Measurements from ENCODE around the gene OR10A6. TPM values are rescaled to one million over a fixed set of nuclear protein-coding genes. Genes with fewer than 3 reads are reported as not detected.

OR10A6 gene
- total and polyA plus RNA-seq, 2 of the 4 experiments (the other 2 are of a cell fraction), result 0.19 TPM; not detected in 1

GRCh38 chr11:7906481-7906880 lies 24.6 kb downstream of the OR10A6 start:
- no peak overlapping the region; the same call in 1 of the 2 replicates for H3K9ac ChIP-seq (ENCODE audit: low read depth, low read length)
- peak overlapping the region; percentile 62 for H4K91ac ChIP-seq (ENCODE audit: insufficient read depth, low read depth, low read length)
- H2BK15ac ChIP-seq (ENCODE audit: low read depth, low read length), result peak overlapping the region; percentile 62; the same call in 2 of the 3 replicates
- intact Hi-C loops (cut with micrococcal nuclease), result no loop called here
- no TSS peak for BruUV-seq (replicated peaks)
- TF ChIP-seq CEBPB (IDR thresholded peaks at IDR 0.05; ENCODE audit: low read depth, low read length) (no peak), NFE2L2 (IDR thresholded peaks at IDR 0.05; ENCODE audit: low read depth, low read length) (no peak), RAD21 (IDR thresholded peaks at IDR 0.05; ENCODE audit: low read length) (no peak), CTCF (conservative IDR thresholded peaks at IDR 0.05; ENCODE audit: low read depth, low read length) (no peak), RCOR1 (IDR thresholded peaks at IDR 0.05; ENCODE audit: insufficient replicate concordance, low read length) (no peak), CHD1 (IDR thresholded peaks at IDR 0.05; ENCODE audit: low read depth, low read length) (no peak), BHLHE40 (IDR thresholded peaks at IDR 0.05; ENCODE audit: low read depth, low read length) (no peak), MXI1 (IDR thresholded peaks at IDR 0.05; ENCODE audit: borderline replicate concordance, low read depth, low read length) (no peak)
- peak overlapping the region; percentile 80 to 85; a peak in 3 of 4 replicates for H4K8ac ChIP-seq (ENCODE audit: low read depth in 2 of 2, low read length in 2 of 2)
- no peak overlapping the region for H3K4me3 ChIP-seq (ENCODE audit: insufficient read depth, low read depth, low read length)
- peak overlapping the region; percentile 31 for H2AK9ac ChIP-seq (replicated peaks; ENCODE audit: low read depth, low read length, poor library complexity)
- peak overlapping the region; percentile 35 for H3K27ac ChIP-seq (ENCODE audit: insufficient read depth, low read length)
- no peak overlapping the region for H2AFZ ChIP-seq (replicated peaks; ENCODE audit: low read length, poor library complexity)
- H3K9me1 ChIP-seq (ENCODE audit: insufficient read depth, low read length), result peaks cover 5% of the 10 kb centered on the region; the same call in 1 of the 2 replicates
- peaks cover 0 to 3% of the 10 kb centered on the region in 2 experiments; a peak in 1 of 4 replicates for H3K79me1 ChIP-seq (ENCODE audit: low read depth in 1 of 2, low read length in 2 of 2)
- no peaks in the 10 kb centered on the region for H3K36me3 ChIP-seq (ENCODE audit: control insufficient read depth, insufficient read depth, low read length)
- ATAC-seq (ENCODE audit: low read depth) (no peak), DNase-seq (no peak)
- H2BK20ac ChIP-seq (ENCODE audit: low read depth, low read length), result peak overlapping the region; percentile 69
- dilution Hi-C loops (cut with HindIII; ENCODE audit: low sequenced_read_pairs, unreplicated experiment), result no loop called here
- H3K23ac ChIP-seq (ENCODE audit: low read depth, low read length), result no peak overlapping the region
- H3K4me2 ChIP-seq (ENCODE audit: low read depth, low read length), result no peak overlapping the region
- H4K5ac ChIP-seq (ENCODE audit: low read depth, low read length), result peak overlapping the region; percentile 91
- H3K4ac ChIP-seq (ENCODE audit: low read depth, low read length), result peak overlapping the region; percentile 71; the same call in 1 of the 2 replicates
- H3K56ac ChIP-seq (ENCODE audit: extremely low read depth, insufficient read depth, low read length), result no peak overlapping the region
- ChIA-PET CTCF (interaction anchor here (0.6 to 5.4 kb wide), 5 partner anchors 15 to 193 kb away, joined by 3 to 79 read pairs (median 14); partner anchors contain the start of gene EIF3F), POLR2A (ENCODE audit: unreplicated experiment) (interaction anchor here (0.9 to 2.7 kb wide), 2 partner anchors 78 to 81 kb away, joined by 4 to 9 read pairs; partner anchors contain the start of gene EIF3F)
- H3K14ac ChIP-seq (replicated peaks; ENCODE audit: low read depth, low read length), result peak overlapping the region; percentile 70; the same call in 1 of the 2 replicates
- no CpG with 5 or more reads among the region's 4 CpGs for WGBS, 2 experiments (ENCODE audit: extremely low coverage in 2 of 2, insufficient read length in 1 of 2)
- H3K27me3 ChIP-seq (ENCODE audit: control insufficient read depth, insufficient read depth, low read length), result no peaks in the 10 kb centered on the region
- peak overlapping the region; percentile 94; the same call in 1 of the 2 replicates for H2BK120ac ChIP-seq (ENCODE audit: low read depth, low read length)
- H2AK5ac ChIP-seq (ENCODE audit: low read depth, low read length), result peak overlapping the region; percentile 34; the same call in 1 of the 2 replicates
- peak overlapping the region; percentile 90 for H3K18ac ChIP-seq (ENCODE audit: low read depth, low read length)
- peaks cover 9% of the 10 kb centered on the region for H3K4me1 ChIP-seq (ENCODE audit: control insufficient read depth, insufficient read depth, low read length)
- in situ Hi-C loops (cut with MboI; ENCODE audit: low sequenced_read_pairs), result no loop called here
- peak overlapping the region; percentile 78 for H2BK5ac ChIP-seq (ENCODE audit: low read depth, low read length, poor library complexity, severe bottlenecking)
- H3K9me3 ChIP-seq (ENCODE audit: control insufficient read depth, insufficient read depth, low read length), result no peaks in the 10 kb centered on the region
- H4K20me1 ChIP-seq (ENCODE audit: insufficient read depth, low read length), result no peaks in the 10 kb centered on the region

Data from IMR-90 (cell line).